ENCODE results near the gene ZBTB44. TPM values are rescaled to one million over a fixed set of nuclear protein-coding genes. Genes with fewer than 3 reads are reported as not detected.
"Not testable (repeated sequence)": the region's sequence is repeated elsewhere in the genome, so short reads cannot be mapped to it uniquely, and the experiment has no call there.

ZBTB44 gene, protein sequence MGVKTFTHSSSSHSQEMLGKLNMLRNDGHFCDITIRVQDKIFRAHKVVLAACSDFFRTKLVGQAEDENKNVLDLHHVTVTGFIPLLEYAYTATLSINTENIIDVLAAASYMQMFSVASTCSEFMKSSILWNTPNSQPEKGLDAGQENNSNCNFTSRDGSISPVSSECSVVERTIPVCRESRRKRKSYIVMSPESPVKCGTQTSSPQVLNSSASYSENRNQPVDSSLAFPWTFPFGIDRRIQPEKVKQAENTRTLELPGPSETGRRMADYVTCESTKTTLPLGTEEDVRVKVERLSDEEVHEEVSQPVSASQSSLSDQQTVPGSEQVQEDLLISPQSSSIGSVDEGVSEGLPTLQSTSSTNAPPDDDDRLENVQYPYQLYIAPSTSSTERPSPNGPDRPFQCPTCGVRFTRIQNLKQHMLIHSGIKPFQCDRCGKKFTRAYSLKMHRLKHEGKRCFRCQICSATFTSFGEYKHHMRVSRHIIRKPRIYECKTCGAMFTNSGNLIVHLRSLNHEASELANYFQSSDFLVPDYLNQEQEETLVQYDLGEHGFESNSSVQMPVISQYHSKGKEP
- 1 to 10 TPM; 6.7 to 7.2 TPM for polyA plus RNA-seq

DNA sequence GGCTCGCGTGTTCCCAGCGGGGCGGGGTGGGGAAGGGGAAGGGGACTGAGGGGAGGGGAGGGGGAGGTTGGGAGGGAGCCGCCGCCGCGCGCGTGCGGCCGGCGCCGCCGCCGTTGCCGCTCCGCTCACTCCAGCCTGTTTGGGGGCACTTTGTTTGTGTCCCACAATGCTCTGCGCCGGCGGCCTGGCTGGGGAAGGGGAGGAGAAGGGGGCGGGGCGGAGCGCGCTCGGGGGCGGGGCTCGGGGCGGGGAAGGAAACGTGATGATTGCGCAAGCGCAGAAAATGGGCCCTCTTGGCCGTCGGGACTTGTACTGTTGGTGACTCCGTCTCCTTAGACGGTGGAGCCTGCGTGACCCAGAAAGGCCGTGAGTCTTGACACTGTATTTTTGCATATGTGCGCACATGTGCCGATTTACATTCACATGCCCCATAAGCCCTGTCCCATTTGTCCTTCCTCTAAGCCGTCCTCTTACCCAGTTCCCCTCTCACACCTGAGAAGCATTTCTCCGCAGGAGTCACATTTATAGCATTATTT lies at the start of gene ZBTB44:
ZBTB44 (minus strand) TSS at position 168 of the 536 bp plus-strand sequence. CDS start 53,044 bp downstream, outside the sequence.
- no peaks in the 10 kb centered on the region for H3K36me3 ChIP-seq (ENCODE audit: control insufficient read depth in 2 of 2, insufficient read depth in 2 of 2, low read length in 1 of 2)
- no peaks in the 10 kb centered on the region for H3K9me3 ChIP-seq (ENCODE audit: control insufficient read depth in 2 of 2, insufficient read depth in 1 of 2, low read depth in 1 of 2, low read length in 1 of 2)
- H3K4me3 ChIP-seq (ENCODE audit: low read depth in 1 of 2, low read length in 2 of 2): peak within 1 kb of the TSS; percentile 57 to 91
- WGBS, 2 donors: 0 to 2% methylated on average over 28 to 42 of the region's 42 CpGs
- no peaks in the 10 kb centered on the region for H3K27me3 ChIP-seq (ENCODE audit: control insufficient read depth in 1 of 2, insufficient read depth in 2 of 2, low read length in 2 of 2)
- H3K4me1 ChIP-seq (ENCODE audit: control insufficient read depth in 2 of 2, insufficient read depth in 2 of 2, low read length in 1 of 2): no peaks in the 10 kb centered on the region
- peak within 1 kb of the TSS; percentile 93 to 95 for H3K27ac ChIP-seq (ENCODE audit: low read depth in 2 of 2, low read length in 1 of 2)

DNA sequence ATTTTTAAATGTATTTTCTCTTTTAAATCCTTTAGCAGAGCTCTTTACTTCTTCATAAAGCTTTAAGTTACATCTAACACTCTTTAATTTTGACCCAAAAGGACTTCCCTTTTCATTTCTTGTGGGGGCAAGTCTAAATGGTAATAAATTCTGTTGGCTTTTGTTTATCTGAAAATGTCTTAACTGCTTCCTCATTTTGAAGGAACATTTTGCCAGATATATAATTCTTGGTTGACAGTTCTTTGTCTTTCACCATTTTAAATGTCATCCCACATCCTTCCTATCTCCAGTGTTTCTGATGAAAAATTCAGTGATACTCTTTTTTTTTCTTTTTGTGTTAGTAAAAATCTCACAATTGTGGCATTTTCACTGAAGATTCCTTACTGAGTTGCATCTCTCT lies 44.7 kb upstream of the ZBTB44 start:
- H3K4me3 ChIP-seq (ENCODE audit: low read depth in 1 of 2, low read length in 2 of 2): no peak overlapping the region
- H3K9me3 ChIP-seq (ENCODE audit: control insufficient read depth in 2 of 2, insufficient read depth in 1 of 2, low read depth in 1 of 2, low read length in 1 of 2): no peaks in the 10 kb centered on the region
- no peaks in the 10 kb centered on the region for H3K27me3 ChIP-seq (ENCODE audit: control insufficient read depth in 1 of 2, insufficient read depth in 2 of 2, low read length in 2 of 2)
- H3K36me3 ChIP-seq (ENCODE audit: control insufficient read depth in 2 of 2, insufficient read depth in 2 of 2, low read length in 1 of 2): no peaks in the 10 kb centered on the region
- no peak overlapping the region for H3K27ac ChIP-seq (ENCODE audit: low read depth in 2 of 2, low read length in 1 of 2)
- no peaks in the 10 kb centered on the region for H3K4me1 ChIP-seq (ENCODE audit: control insufficient read depth in 2 of 2, insufficient read depth in 2 of 2, low read length in 1 of 2)

DNA sequence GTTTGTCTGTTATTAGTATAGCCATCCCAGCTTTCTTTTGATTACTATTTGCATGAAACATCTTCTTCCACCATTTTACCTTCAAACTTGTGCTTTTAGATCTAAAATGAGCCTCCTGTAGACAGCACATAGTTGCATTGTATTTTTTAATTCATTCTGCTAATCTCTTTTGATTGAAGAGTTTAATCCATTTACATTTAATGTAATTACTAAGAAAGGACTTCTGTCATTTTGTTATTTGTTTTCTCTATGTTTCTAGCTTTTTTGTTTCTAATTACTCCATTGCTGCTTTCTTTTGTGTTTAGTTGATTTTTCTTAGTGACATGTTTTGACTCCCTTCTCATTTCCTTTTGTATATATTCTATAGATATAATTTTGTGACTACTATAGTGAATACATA lies 43.7 kb upstream of the ZBTB44 start:
- no peak overlapping the region for H3K27ac ChIP-seq (ENCODE audit: low read depth in 2 of 2, low read length in 1 of 2)
- H3K9me3 ChIP-seq (ENCODE audit: control insufficient read depth in 2 of 2, insufficient read depth in 1 of 2, low read depth in 1 of 2, low read length in 1 of 2): no peaks in the 10 kb centered on the region
- no peaks in the 10 kb centered on the region for H3K27me3 ChIP-seq (ENCODE audit: control insufficient read depth in 1 of 2, insufficient read depth in 2 of 2, low read length in 2 of 2)
- H3K36me3 ChIP-seq (ENCODE audit: control insufficient read depth in 2 of 2, insufficient read depth in 2 of 2, low read length in 1 of 2): no peaks in the 10 kb centered on the region
- no peak overlapping the region for H3K4me3 ChIP-seq (ENCODE audit: low read depth in 1 of 2, low read length in 2 of 2)
- H3K4me1 ChIP-seq (ENCODE audit: control insufficient read depth in 2 of 2, insufficient read depth in 2 of 2, low read length in 1 of 2): no peaks in the 10 kb centered on the region

DNA sequence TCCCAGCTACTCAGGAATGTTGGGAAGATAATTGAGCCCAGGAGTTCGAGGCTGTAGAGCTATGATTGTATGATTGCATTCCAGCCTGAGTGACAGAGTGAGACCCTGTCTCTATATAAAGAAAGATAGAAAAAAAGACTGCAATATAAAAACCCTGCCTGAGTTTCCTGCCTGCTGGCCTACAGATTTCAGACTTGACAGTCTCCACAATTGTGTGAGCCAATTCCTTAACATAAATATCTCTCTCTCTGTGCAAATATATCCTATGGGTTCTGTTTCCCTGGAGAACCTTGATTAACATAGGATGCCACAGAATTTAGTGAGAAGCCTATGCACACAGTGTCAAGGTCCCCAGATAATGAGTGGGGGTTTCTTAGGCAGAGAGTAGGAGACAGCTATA lies 32.5 kb upstream of the ZBTB44 start:
- Histone ChIP-seq H3K4me3 (ENCODE audit: low read depth in 1 of 2, low read length in 2 of 2) (no peak overlapping the region), H3K4me1 (ENCODE audit: control insufficient read depth in 2 of 2, insufficient read depth in 2 of 2, low read length in 1 of 2) (no peaks in the 10 kb centered on the region)
- 65 to 84% methylated on average over 1 of the region's 1 CpG for WGBS, 2 donors

DNA sequence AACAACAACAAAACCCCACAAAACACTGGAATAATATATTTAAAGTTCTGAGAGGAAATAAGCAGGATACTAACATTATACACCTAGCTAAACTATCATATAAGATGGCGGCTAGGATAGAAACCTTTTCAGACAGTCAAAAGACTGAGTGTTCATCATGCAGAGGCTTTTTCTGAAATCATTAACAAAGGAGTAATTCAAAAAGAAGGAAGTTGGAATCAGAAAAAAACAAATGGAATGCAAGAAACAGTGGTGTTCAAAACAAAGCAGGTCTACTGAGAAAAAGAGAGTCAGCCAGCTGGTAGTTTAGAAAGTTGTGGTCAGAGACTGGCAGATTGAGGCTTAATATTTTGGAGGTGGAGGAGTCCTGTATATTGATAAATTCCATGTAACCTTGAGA lies 30.1 kb upstream of the ZBTB44 start:
- Histone ChIP-seq H3K9me3 (ENCODE audit: control insufficient read depth in 2 of 2, insufficient read depth in 1 of 2, low read depth in 1 of 2, low read length in 1 of 2) (peaks cover 0 to 3% of the 10 kb centered on the region in 2 donors), H3K4me1 (ENCODE audit: control insufficient read depth in 2 of 2, insufficient read depth in 2 of 2, low read length in 1 of 2) (no peaks in the 10 kb centered on the region), H3K36me3 (ENCODE audit: control insufficient read depth in 2 of 2, insufficient read depth in 2 of 2, low read length in 1 of 2) (no peaks in the 10 kb centered on the region), H3K27ac (ENCODE audit: low read depth in 2 of 2, low read length in 1 of 2) (no peak overlapping the region), H3K4me3 (ENCODE audit: low read depth in 1 of 2, low read length in 2 of 2) (no peak overlapping the region), H3K27me3 (ENCODE audit: control insufficient read depth in 1 of 2, insufficient read depth in 2 of 2, low read length in 2 of 2) (no peaks in the 10 kb centered on the region)
- WGBS, 2 donors: 94 to 97% methylated on average over 1 of the region's 1 CpG

More for the DNA sequence above, 32.5 kb upstream of the ZBTB44 start:
- no peak overlapping the region for H3K27ac ChIP-seq (ENCODE audit: low read depth in 2 of 2, low read length in 1 of 2)
- no peaks in the 10 kb centered on the region for H3K27me3 ChIP-seq (ENCODE audit: control insufficient read depth in 1 of 2, insufficient read depth in 2 of 2, low read length in 2 of 2)
- no peaks in the 10 kb centered on the region for H3K36me3 ChIP-seq (ENCODE audit: control insufficient read depth in 2 of 2, insufficient read depth in 2 of 2, low read length in 1 of 2)
- H3K9me3 ChIP-seq (ENCODE audit: control insufficient read depth in 2 of 2, insufficient read depth in 1 of 2, low read depth in 1 of 2, low read length in 1 of 2): no peaks in the 10 kb centered on the region

DNA sequence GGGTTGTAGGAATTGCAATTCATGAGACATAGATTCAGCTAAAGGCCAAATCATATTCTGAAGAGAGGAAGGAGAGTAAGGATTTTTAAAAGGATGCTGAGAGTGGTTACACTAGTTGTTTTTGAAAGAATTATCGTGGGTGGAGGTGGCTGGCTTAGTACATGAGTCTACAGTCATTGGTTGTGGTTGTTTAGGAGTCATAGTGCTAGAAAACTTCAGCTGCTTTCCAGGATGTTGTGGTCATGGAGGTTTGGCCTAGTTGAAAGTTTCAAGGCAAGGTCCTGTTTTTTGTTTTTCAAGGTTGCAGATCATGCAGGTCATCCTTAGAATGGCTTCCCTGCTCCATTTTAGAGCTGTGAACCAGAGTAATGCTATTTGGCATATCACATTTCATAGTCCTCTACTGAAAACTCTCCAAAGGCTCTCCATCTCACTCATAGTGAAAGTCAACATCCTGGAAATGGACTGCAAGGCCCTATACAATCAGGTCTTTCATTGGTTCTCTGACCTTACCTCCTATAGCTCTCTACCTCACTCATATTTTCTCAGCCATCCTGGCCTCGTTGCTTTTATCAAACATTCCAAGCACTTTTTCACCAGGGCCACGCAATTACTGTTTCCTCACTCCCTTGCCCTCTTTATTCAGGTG lies 26.1 kb upstream of the ZBTB44 start:
- Histone ChIP-seq H3K27ac (ENCODE audit: low read depth in 2 of 2, low read length in 1 of 2) (no peak overlapping the region), H3K9me3 (ENCODE audit: control insufficient read depth in 2 of 2, insufficient read depth in 1 of 2, low read depth in 1 of 2, low read length in 1 of 2) (peaks cover 0 to 3% of the 10 kb centered on the region in 2 donors), H3K4me3 (ENCODE audit: low read depth in 1 of 2, low read length in 2 of 2) (no peak overlapping the region), H3K4me1 (ENCODE audit: control insufficient read depth in 2 of 2, insufficient read depth in 2 of 2, low read length in 1 of 2) (no peaks in the 10 kb centered on the region), H3K27me3 (ENCODE audit: control insufficient read depth in 1 of 2, insufficient read depth in 2 of 2, low read length in 2 of 2) (no peaks in the 10 kb centered on the region), H3K36me3 (ENCODE audit: control insufficient read depth in 2 of 2, insufficient read depth in 2 of 2, low read length in 1 of 2) (no peaks in the 10 kb centered on the region)
- WGBS, 2 donors: 76 to 77% methylated on average over 3 of the region's 3 CpGs

DNA sequence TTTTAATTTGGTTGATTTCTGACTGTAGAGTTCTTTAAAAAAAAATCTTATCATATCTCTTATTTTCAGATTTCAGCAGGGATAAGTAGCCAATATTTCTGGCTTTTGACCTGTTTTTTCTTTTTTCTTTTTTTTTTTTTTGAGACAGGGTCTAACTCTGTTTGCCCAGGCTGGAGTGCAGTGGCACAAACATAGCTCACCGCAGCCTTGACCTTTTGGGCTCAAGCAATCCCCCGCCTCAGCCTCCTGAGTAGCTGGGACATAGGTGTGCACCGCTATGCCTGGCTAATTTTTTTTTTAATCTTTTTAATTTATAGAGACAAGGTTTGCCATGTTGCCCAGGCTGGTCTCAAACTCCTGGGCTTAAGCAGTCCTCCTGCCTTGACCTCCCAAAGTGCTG lies 23.9 kb upstream of the ZBTB44 start:
- WGBS, 2 donors: 93 to 95% methylated on average over 3 of the region's 3 CpGs
- Histone ChIP-seq H3K27me3 (ENCODE audit: control insufficient read depth in 1 of 2, insufficient read depth in 2 of 2, low read length in 2 of 2) (no peaks in the 10 kb centered on the region), H3K9me3 (ENCODE audit: control insufficient read depth in 2 of 2, insufficient read depth in 1 of 2, low read depth in 1 of 2, low read length in 1 of 2) (peaks cover 0 to 3% of the 10 kb centered on the region in 2 donors), H3K4me3 (ENCODE audit: low read depth in 1 of 2, low read length in 2 of 2) (no peak overlapping the region), H3K36me3 (ENCODE audit: control insufficient read depth in 2 of 2, insufficient read depth in 2 of 2, low read length in 1 of 2) (no peaks in the 10 kb centered on the region), H3K27ac (ENCODE audit: low read depth in 2 of 2, low read length in 1 of 2) (no peak overlapping the region), H3K4me1 (ENCODE audit: control insufficient read depth in 2 of 2, insufficient read depth in 2 of 2, low read length in 1 of 2) (no peaks in the 10 kb centered on the region)

DNA sequence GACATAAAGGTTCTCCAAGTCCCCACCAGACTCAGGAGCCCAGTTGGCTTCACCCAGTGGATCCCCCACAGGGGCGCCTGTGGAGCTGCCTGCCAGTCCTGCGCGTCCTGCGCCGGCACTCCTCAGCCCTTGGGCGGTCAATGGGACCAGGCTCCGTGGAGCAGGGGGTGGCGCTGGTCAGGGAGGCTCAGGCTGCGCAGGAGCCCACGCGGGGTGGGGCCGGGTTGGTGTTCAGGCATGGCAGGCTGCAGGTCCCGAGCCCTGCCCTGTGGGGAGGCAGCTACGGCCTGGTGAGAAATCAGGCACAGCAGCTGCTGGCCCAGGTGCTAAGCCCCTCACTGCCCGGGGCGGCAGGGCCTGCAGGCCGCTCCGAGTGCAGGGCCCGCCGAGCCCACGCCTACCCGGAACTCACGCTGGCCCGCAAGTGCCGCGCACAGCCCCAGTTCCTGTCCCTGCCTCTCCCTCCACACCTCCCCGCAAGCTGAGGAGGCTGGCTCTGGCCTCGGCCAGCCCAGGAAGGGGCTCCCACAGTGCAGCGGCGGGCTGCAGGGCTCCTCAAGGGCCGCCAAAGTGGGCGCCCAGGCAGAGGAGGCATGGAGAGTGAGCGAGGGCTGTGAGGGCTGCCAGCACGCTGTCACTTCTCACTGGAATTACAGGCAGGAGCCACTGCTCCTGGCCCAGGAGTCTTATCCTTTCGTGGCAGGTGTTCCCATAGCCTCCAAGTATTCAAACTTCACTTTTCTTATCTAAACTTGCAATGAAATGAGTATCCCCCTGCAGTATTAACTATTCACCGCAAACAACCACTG lies 22.8 kb upstream of the ZBTB44 start:
- Histone ChIP-seq H3K27ac (ENCODE audit: low read depth in 2 of 2, low read length in 1 of 2) (no peak overlapping the region), H3K36me3 (ENCODE audit: control insufficient read depth in 2 of 2, insufficient read depth in 2 of 2, low read length in 1 of 2) (no peaks in the 10 kb centered on the region), H3K9me3 (ENCODE audit: control insufficient read depth in 2 of 2, insufficient read depth in 1 of 2, low read depth in 1 of 2, low read length in 1 of 2) (peaks cover 0 to 3% of the 10 kb centered on the region in 2 donors), H3K4me3 (ENCODE audit: low read depth in 1 of 2, low read length in 2 of 2) (no peak overlapping the region), H3K27me3 (ENCODE audit: control insufficient read depth in 1 of 2, insufficient read depth in 2 of 2, low read length in 2 of 2) (no peaks in the 10 kb centered on the region), H3K4me1 (ENCODE audit: control insufficient read depth in 2 of 2, insufficient read depth in 2 of 2, low read length in 1 of 2) (no peaks in the 10 kb centered on the region)
- 96 to 97% methylated on average over 34 to 36 of the region's 36 CpGs for WGBS, 2 donors

DNA sequence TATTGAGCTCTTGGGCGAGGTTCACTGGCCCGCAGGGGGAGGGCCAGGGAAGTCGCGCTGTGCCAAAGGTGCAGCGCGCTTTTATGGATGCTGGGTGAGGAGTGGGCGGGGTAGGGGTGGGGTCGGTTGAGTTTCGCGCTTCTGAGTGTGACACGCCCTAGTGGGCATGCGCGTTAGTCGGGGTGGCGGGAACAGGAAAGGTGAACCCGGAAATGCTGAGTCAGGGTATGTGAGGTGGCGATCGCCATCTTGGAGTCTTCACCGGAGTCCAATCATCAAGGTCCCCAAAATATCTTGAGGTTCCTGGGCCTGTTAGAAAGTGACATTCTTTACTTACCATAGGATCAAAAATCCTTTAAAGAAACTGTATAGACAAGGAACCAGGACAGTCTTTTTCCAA lies 16.7 kb upstream of the ZBTB44 start:
- not testable (repeated sequence) for H3K4me1 ChIP-seq (ENCODE audit: control insufficient read depth in 2 of 2, insufficient read depth in 2 of 2, low read length in 1 of 2); H3K27me3 ChIP-seq (ENCODE audit: control insufficient read depth in 1 of 2, insufficient read depth in 2 of 2, low read length in 2 of 2); H3K27ac ChIP-seq (ENCODE audit: low read depth in 2 of 2, low read length in 1 of 2); H3K36me3 ChIP-seq (ENCODE audit: control insufficient read depth in 2 of 2, insufficient read depth in 2 of 2, low read length in 1 of 2); H3K9me3 ChIP-seq (ENCODE audit: control insufficient read depth in 2 of 2, insufficient read depth in 1 of 2, low read depth in 1 of 2, low read length in 1 of 2); H3K4me3 ChIP-seq (ENCODE audit: low read depth in 1 of 2, low read length in 2 of 2)
- WGBS, 2 donors: 96 to 98% methylated on average over 19 of the region's 19 CpGs
